GM12873 (cell line): ENCODE measurements around the gene LIN37.
A peak's percentile ranks its signal among the peaks of the same experiment; 100 is the strongest.

Experiments
- CTCF ChIP-seq: IDR thresholded peaks from 2 replicates; pipeline ENCODE4 v1.5.1; 2012; ENCODE audit warnings: low read depth, mild to moderate bottlenecking, moderate library complexity, low read length, control low read depth; ENCODE audit not compliant: insufficient read depth; ENCODE audit errors: missing control alignments

LIN37 gene

GRCh38 chr19:35739275-35740107 lies 8.9 kb upstream of the LIN37 start:
- no peak for TF ChIP-seq CTCF

- no peak for TF ChIP-seq CTCF
Observed at GRCh38 chr19:35740108-35740422, 8.3 kb upstream of the LIN37 start.

- TF ChIP-seq CTCF: no peak
Observed at GRCh38 chr19:35740423-35741202, 7.8 kb upstream of the LIN37 start.

- TF ChIP-seq CTCF: peak; percentile 18
Observed at GRCh38 chr19:35741203-35741515, 7.2 kb upstream of the LIN37 start.

- no peak for TF ChIP-seq CTCF
Observed at GRCh38 chr19:35742121-35742724, 6.2 kb upstream of the LIN37 start, which contains the start of gene IGFLR1. TSS of gene IGFLR1 (minus strand) at chr19:35742452. CDS start at chr19:35741180, 1,272 bp downstream.

- no peak for TF ChIP-seq CTCF
Observed at GRCh38 chr19:35743640-35744429, 4.5 kb upstream of the LIN37 start.
